DMS79 treated with DMSO at 0.1 percent for 48 hours (cell line): ENCODE results near the gene SUPT20H.
A peak's percentile ranks its signal among the peaks of the same experiment; 100 is the strongest.

Experiments used
- DNase-seq: peaks from one replicate; lab custom pipeline; 2025; lab: John Stamatoyannopoulos, UW

SUPT20H gene

DNA sequence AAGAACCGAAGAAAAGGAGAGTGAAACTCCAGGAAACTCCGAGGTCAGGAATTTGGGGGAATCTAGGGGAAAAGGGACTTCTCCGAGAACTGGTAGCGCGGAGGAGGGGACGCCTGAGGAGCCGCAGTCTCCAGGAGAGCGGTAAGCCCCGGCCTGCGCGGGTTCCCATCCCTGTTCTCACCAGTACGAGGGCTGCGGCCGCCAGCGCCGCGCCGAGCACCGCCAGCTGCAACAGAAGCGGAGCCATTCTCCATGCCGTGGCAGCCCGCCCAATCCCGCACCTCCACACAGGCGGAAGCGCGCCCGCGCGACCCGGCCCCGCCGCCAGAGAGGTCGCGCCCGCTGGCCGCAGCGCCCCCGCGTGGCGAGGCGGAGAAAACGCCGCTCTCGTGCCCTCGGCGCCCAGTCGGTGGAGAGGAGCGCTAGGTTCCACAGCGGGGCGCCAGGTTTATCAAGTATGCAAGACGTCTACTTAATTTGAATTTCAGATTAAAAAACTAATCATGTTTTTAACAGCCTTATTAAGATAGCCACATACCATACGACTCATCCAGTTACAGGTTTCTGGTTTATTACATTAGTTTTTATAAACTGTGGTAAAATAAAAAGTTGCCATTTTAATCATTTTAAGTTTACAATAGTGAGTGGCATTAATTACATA, 60.3 kb downstream of the SUPT20H start, which contains the start of gene ALG5:
TSS of gene ALG5 (minus strand) at position 287 of the 661 bp plus-strand sequence. CDS start at position 247, 40 bp downstream.
- peak; percentile 64 for DNase-seq

DNA sequence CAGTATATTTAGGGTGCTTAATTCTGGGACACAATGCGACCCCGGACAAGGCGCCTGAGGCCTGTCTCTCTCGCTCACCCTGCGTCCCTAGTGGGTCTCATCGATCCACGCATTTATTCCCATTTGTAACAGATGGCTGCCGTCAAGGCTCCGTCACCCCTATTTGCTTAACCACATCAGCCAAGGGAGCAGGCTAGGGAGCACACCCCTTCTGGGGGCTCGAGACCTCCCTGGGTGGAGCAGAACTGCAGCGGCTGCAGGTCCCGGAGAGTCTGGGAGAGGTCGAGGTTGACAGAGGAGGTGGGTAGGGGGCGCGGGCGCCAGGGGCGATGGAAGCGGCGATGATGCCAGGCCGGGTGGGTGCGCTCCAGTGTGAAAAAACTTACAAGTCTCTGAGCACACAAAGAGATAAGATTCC, 60.9 kb downstream of the SUPT20H start:
- DNase-seq, result peak; percentile 28

DNA sequence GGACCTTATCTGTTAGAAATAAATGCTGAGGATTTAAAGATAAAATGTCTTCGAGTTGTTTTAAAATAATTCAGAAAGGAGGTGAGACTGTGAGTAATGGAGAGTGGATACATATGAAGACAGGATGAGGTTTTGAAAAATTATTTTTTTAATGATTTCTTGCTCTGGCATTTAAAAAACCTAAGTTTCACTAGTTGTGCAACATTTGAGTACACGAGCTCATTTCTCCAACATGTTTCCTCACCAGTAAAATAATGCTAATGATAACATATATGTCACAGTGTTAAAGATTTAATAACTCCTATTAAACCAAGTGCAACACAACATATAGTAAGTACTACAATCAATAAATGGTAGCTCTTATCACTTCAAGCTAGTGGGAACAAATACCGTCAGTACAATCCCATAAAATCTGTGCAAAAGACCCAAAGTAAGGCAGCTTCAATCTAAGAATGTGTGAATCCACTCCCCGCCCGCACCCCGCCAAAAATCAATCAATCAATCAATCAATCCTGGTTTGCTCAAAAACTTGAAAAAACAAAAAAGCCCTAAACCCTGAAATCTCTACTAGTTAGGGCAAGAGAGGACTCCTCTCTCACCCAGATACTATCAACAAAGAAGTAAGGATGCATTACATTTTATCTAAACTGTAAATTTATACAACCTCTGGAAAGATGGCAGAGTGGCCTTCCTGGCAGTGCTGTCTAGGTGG, 61.6 kb downstream of the SUPT20H start:
- DNase-seq, result no peak

DNA sequence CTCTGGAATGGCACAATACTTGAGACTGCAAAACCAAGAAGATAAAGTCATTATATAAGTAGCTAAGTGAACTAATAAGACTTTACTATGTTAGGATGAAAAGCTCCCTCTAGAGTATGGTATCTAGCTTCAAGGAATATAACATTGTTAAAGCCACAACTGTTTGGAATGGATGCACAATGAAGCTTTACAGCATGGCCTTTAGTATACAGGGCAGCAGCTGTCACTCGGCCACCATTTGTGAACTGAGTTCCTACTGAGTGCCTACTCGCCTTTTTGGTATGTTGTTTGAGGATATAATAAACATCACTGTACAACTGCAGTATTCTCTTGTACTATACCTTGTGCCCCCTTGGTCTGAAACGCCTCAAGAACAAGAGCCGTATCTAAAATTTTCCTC, 67.1 kb downstream of the SUPT20H start:
- no peak for DNase-seq

GRCh38 chr13:36986462-36987240, 72.8 kb downstream of the SUPT20H start:
- DNase-seq, result peak; percentile 78

DNA sequence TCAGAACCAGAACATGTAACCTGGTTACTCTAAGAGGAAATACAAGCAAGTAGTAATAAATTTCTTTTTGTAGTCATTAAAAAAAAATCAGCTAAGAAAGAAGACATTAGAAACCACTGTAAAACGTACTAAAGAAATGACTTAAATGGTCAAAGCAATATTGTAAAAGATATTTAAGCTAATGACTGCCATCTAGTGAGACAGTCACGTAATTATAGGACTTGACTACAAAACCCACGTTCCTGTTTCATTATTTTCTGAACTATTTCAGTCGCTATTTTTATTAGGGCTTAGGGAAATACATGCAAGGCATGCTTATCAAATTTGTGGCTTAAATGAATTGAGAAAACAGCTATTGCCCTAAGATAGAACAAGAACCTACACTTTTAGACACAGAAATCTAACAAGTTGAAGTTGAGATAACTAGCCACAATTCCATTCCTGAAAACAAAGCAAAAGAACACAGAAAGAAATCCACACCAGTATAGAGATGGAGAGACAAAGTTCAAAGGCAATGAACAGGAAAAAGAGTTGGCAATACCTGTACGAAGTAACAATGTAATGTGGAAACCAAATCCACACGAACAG, 78.2 kb downstream of the SUPT20H start:
- DNase-seq, result no peak

DNA sequence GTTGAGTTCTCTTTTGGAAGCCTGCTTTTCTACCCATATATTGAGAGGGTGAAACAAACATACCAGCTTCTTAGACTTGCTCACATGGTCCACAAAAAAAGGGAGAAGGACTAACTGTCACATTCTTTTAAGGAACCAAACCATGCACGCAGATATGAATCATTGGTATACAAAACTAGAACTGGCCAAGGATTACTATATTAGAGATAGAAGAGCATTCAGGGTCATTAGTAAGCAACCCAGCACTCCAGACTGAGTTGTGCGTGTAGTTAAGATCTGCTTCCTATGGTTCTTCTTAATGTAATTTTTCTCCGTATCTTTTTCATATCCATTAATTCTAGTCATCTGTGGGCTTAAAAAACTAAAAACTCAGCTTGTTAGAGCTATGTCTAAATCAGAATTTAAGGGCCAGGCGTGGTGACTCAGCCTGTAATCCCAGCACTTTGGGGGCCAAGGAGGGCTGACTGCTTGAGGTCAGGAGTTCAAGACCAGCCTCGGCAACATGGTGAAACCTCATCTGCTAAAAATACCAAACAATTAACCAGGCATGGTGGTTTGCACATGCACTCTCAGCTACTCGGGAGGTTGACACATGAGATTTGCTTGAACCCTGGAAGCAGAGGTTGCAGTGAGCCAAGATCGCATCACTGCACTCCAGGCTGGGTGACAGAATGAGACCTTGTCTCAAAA, 80.0 kb downstream of the SUPT20H start:
- DNase-seq, result no peak

DNA sequence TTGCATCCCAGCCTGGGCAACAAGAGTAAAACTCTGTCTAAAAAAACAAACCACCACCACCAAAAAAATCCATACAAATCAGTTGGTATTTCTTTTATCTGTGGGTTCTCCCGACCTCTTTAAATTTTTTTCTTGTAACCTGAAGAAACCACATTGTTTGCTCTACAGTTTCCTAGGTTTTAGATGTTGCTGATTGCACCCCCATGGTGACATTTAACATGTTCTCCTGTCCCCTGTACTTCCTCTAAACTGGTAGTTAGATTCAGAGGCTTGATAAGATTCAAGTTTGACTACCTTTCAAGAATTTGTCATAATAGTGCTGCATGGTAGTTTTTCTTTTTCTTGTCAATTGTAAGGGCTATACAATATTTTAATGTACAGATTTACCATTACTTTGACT, 84.3 kb downstream of the SUPT20H start:
- DNase-seq, result no peak

DNA sequence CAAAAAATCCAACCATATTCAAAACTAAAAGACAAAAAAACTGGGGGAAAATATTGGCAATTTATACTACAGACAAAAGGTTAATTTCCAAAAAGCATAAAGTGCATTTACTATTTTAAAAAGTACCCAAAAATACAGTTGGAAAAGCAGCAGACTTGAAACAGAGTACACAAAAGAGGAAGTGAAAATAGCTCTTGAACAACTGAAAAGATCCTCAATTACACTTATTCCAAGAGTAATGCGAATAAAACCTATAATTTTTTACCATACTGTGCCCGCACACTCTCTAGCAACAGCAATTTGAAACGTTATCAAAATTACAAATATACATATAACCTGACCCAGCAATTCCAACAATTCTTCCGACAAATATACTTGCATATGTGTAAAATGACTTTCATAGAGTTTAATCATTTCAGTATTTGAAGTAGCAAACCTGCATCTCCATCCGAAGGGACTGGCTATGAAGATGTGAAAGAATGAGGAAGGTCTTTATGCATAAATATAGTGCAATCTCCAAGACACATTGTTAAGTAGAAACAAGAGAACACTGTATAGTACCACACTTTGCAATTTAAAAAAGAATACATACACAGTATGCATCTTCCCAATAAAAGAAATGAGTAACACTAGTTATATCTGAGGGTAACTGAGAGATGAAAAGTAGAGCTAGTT, 85.7 kb downstream of the SUPT20H start:
- no peak for DNase-seq

- DNase-seq, result no peak
Measured at GRCh38 chr13:36973009-36973408, 86.5 kb downstream of the SUPT20H start.

DNA sequence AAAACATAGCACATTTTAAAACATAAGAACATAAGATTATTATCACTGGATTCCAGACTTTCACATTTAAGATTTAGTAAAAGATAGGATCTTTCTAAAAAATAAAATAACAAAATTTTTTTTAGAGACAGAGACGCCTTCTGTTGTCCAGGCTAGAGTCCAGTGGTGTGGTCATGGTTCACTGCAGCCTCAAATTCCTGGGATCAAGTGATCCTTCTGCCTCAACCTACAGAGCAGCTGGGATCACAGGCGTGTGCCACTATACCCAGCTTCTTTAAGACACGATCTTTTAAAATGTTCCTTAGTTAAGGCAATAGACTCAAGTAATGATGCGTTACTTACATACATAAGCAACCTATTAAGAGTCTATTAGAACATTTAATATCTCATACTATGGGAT, 93.1 kb downstream of the SUPT20H start:
- no peak for DNase-seq

DNA sequence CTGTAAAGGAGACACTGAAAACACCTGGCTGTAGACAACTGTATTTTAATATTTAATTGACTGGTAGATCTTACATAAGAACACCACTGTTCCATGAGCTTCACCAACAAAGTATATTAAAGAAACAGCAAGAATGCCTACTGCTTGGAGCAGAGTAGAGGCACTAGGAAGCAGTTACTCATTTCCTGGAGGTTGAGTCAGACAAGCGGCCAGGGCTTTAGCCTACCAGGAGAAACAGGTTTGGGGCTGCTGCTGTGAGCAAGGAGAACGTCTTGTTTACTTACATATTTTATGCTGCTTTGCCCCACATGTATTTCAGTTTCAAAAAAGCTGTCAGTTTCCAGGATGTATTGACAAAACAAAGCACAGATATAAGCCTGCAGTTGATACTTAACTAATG, 93.7 kb downstream of the SUPT20H start:
- DNase-seq, result no peak

GRCh38 chr13:36959456-36960116, 99.9 kb downstream of the SUPT20H start:
- DNase-seq, result no peak
